ENCODE results near the gene FKBP5. TPM values are rescaled to one million over a fixed set of nuclear protein-coding genes. Genes with fewer than 3 reads are reported as not detected.
"Not testable (repeated sequence)": the region's sequence is repeated elsewhere in the genome, so short reads cannot be mapped to it uniquely, and the experiment has no call there.

Gene FKBP5
- total RNA-seq, 1 experiment from 2014 or later: 14.9 TPM

DNA sequence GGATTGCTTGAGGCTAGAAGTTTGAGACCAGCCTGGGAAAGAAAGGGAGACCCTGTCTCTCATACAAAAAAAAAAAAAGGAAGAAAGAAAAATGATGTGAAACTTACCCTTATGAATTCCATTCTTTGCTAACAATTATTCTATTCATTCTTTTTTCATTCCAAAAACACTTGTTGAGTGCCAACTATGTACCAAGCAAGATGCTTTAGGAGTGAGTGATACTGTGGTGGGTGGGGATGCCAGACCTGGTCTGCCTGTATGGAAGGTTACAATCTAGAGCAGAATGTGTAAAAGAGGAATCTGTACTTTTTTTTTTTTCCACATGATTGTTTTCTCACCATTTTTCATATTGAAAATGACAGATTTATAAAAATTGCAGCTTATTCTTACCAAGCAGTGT lies 102.2 kb downstream of the FKBP5 start:
- DNase-seq (ENCODE audit: low read depth): no peak

- no peak for DNase-seq (ENCODE audit: low read depth)
These were observed 103.1 kb downstream of the FKBP5 start for GRCh38 chr6:35585658-35586057.

DNA sequence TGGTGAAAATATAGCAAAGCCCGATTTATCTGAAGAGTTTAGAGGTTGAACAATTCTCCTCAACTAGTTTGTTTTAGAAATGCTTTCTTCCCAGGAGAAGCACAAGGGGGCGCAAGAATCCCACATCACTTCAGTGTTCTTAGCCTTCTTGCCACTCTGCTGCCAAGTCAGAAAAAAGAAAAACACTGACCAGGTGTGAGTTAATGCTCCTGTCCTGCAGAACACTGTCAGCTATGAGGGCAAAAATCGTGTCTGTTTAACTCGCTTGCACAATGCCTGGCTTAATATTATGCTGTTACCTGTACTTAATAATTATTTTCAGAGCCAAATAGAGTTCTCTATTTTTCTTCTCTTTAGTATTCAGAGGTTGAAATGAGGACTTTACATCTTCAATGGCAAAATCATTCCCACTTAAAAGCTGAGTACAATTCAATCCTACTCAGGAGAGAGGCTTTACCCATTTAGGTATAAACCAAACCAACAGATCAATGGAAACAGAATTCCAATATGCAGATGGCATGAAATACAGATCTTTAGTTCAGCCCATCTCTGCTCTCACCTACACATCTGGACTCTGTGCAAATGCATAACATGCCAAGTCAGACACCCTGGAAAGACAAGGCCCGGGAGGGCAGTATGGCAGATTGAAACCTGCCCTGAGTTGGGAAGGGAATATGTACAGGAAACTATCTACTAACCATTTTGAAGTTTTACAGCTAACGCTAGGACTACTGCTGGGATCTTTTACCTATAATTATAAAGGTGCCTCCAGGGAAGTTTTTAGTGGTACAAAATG lies 104.6 kb downstream of the FKBP5 start:
- peak; percentile 82 for DNase-seq (ENCODE audit: low read depth)

DNA sequence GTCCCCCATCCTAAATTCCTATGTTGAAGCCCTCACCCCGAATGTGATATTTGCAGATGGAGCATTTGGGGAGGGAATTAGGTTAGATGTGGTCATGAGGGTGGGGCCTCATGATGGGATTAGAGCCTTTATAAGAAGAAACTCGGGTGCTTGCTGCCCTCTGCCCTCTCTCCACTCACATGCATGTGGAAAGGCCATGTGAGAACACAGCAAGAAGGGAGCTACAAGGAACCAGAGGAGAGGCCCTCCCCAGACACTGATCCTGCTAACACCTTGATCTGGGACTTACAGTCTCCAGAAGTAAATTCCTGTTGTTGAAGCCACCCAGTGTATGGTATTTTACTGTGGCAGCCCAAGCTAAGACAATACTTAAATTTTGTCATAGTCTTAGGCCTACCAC lies 106.4 kb downstream of the FKBP5 start:
- DNase-seq (ENCODE audit: low read depth): no peak

- DNase-seq (ENCODE audit: low read depth): peak; percentile 13
These were observed 107.1 kb downstream of the FKBP5 start for GRCh38 chr6:35581633-35582032.

GRCh38 chr6:35580836-35581235 lies 107.9 kb downstream of the FKBP5 start:
- DNase-seq (ENCODE audit: low read depth): no peak

DNA sequence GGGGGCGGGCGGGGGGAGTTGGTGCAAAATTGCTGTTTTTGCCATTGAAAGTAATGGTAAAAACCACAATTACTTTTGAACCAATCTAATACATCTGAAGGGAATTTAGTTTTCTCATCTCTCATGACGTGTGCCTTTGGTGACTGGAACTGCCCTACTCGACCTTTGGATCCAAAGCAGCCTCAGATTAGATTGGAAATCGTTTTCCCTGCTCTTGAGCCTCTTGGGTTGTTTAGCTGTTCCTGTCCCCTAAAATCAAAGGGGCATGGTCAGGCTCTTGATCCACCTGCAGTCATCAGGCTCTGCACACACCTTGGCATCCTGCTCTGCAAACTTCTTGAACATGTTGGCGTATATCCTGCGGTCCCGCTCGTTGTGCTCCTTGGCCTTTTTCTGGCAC lies 112.0 kb downstream of the FKBP5 start:
- no peak for DNase-seq (ENCODE audit: low read depth)

DNA sequence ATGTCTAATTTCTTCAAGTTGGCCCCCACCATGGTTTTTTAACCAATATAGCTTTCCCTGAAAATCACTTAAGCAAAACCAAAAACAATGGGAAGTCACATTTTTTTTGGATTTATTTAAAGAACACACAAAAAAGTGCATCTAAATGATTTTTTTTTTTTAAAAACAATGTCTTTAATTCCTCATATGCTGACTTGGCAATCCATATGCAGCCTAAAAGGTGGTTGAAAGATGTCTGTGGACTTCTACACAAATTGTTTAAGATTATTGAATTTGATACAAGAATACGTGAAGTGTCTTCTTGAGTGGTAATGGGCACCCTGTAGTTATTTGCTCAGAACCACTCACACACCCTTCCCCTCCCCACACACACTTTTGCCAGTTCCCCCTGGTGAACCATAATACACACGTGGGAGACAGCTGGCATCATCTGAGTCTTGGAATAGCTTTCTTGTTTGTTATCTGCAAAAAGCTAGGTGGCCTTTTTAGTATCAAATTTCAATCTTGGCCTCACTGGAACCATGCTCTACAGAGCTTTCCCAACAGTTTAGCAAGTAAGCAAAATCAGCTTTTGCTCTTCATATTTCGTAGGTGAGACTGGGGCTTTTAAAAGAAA lies 115.1 kb downstream of the FKBP5 start:
- DNase-seq (ENCODE audit: low read depth): no peak

DNA sequence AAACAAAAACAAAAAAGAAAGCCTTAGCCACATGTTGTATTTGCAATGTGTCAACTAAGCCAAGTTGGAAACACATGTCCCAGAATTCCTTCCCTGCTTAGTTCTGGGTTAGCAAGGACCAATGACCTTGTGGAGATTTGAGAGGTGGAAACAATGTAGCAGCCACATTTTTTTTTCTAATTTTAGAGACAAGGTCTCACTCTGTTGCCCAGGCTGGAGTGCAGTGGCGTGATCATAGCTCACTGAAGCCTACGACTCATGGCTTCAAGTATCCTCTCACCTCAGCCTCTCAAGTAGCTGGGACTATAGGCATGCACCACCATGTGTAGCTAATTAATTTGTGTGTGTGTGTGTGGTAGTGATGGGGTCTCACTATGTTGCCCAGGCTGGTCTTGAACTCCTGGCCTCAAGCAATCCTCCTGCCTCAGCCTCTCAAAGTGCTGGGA lies 117.8 kb downstream of the FKBP5 start:
- not testable (repeated sequence) for DNase-seq (ENCODE audit: low read depth)

GRCh38 chr6:35569011-35569461 lies 119.7 kb downstream of the FKBP5 start:
- DNase-seq (ENCODE audit: low read depth): no peak

- no peak for DNase-seq (ENCODE audit: low read depth)
These were observed 121.9 kb downstream of the FKBP5 start for GRCh38 chr6:35566794-35567193.

DNA sequence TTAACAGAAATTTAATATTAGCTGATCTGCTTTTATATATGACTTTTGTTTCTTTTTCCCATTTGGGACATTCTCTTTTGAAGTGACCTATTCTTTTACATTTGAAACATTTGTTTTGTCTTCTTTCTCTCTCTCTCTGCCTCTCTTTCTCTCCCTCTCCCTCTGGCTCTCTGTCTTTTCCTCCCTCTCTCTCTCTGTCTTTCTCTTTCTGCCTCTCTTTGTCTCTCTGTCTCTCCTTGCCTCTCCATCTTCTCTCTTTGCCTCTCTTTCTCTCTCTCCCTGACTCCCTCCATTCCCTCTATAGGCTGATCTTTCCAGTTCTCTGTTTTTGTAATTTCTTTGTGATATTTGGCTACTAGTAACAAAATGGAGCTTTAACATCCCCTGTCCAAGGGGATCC lies 124.0 kb downstream of the FKBP5 start:
- DNase-seq (ENCODE audit: low read depth): no peak

GRCh38 chr6:35562060-35562459 lies 126.7 kb downstream of the FKBP5 start:
- peak; percentile 26 for DNase-seq (ENCODE audit: low read depth)

GRCh38 chr6:35561113-35561512 lies 127.6 kb downstream of the FKBP5 start:
- no peak for DNase-seq (ENCODE audit: low read depth)

- no peak for DNase-seq (ENCODE audit: low read depth)
These were observed 130.1 kb downstream of the FKBP5 start for GRCh38 chr6:35558571-35558970.

DNA sequence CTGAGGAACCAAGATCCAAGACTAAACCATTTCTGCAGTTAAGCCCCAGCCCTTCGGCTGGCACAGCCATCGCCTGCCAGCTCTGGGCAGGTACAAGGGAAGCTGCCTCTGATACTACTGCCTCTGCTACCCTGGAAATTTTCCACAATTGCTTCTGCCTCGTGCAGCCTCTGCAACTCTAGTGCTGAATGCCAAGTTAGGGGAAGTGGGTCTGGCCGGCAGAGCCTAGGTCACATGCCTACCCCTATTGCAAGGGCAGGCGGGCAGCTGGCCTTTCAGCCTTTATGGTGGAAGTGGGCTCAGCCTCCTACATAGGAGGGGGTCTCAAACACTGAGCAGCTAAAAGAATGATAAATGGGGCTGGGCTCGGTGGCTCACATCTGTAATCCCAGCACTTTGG lies 131.5 kb downstream of the FKBP5 start:
- DNase-seq (ENCODE audit: low read depth): no peak

GRCh38 chr6:35554811-35555210 lies 133.9 kb downstream of the FKBP5 start:
- no peak for DNase-seq (ENCODE audit: low read depth)

DNA sequence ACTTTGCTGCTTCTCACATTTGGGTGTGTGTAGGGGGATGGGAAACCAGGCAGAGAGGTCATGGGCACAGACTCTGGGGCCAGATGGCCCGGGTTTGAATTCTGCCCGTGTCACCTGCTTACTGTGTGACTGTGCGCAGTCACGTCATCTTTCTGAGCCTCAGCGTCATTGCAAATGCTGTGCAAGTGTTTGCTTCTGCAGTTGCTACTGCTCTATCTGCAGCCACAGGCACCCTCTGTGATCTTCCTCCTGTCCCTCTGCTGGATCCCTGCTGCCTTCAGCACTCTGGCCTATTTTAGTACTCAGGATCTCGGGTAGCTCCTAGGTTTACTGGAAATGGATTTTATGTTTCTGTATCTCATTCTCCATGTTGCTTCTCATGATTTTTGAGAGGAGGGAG lies 135.4 kb downstream of the FKBP5 start:
- DNase-seq (ENCODE audit: low read depth): no peak

DNA sequence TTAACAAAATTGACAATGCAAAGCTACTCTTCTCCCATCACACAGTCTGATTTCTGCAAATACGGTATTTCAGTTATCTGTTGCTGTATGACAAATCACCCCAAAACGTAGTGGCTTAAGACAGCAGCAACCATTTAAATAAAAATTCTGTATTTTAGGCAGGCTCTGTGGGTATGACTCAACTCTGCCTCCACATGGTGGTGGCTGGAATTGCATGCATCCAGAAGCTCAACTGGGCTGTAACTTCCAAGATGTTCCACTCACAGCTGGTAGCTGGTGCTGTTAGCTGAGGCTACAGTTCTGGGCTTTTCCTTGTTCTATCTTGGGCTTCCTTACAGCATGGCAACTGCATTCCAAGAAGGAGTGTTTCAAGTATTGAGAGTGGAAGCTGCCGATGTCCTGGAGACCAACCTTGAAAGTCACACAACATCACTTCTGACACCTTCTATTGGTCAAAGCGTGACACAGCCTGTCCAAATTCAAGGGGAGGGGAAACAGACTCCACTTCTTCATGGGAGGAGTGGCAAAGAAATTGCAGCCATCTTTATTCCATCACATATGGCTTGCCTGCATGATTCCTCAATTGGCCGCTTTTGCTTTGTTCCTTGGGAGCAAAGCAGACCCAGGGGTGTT lies 136.3 kb downstream of the FKBP5 start:
- no peak for DNase-seq (ENCODE audit: low read depth)

GRCh38 chr6:35550437-35550836 lies 138.3 kb downstream of the FKBP5 start:
- no peak for DNase-seq (ENCODE audit: low read depth)

DNA sequence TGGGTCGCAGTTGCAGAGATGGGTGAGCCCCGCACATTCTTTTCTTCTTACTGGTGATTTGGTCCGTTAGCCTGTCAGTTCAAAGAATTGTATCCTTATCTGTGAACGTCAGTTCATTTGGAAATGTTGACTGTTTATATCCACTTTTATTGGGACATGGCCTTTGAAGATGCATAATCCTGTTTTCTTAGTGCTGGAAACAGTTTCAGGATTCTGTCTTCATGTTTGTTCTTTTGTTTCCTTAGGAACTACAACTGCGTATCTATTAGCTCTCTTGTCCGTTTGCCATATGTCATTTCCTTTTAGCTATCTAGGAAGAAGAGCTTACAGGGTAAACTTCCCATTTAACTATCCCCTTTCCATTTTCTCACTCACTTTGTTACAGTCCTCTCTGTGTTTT lies 141.0 kb downstream of the FKBP5 start:
- DNase-seq (ENCODE audit: low read depth): no peak

- peak; percentile 32 for DNase-seq (ENCODE audit: low read depth)
These were observed 143.8 kb downstream of the FKBP5 start for GRCh38 chr6:35544769-35545361.
